Sciatic nerve (tissue), 2 donors: ENCODE measurements around the gene U2AF2. TPM values are rescaled to one million over a fixed set of nuclear protein-coding genes. Genes with fewer than 3 reads are reported as not detected.

ENCODE experiments used
- ATAC-seq: fragments of 200-7000 bp; cut with Tn5 transposase; one replicate; pipeline ENCODE4 v1.9.1; 2020; ENCODE audit warnings: mild to moderate bottlenecking, moderate library complexity
- DNase-seq: peaks from one replicate; pipeline ENCODE4 v3.0.0-alpha.2; 2020; ENCODE audit warnings: low spot score
- intact Hi-C: fragments of 100-400 bp; cut with DNase I; formaldehyde crosslinking; loops from one replicate; pipeline ENCODE4 v1.14.2; 2022
- total RNA-seq: library from RNA; stranded (reverse); fragmentation: NEBNext Ultra II Directional; extraction: Animal tissue kit (Norgen Biotek cat#: 25700); gene quantifications from one replicate; pipeline ENCODE4 v1.2.1, GENCODE V29; 2021
- donor health status: DM: no; HTN: no; CAD: no.
- donor health status: DM: no; HTN: no; CAD: no.

U2AF2 gene
- total RNA-seq, 1 donor from 2014 or later = 127 TPM

GRCh38 chr19:55640577-55641425 lies 14.0 kb upstream of the U2AF2 start, which contains the start of gene ZNF580:
Gene ZNF580, plus strand, starts transcription at chr19:55641002. Its CDS starts 1,507 bp downstream, at chr19:55642509.
- intact Hi-C loops = no loop called here
- ATAC-seq (peak; percentile 67), DNase-seq (peak; percentile 83)

- intact Hi-C loops = no loop called here
- DNase-seq (no peak), ATAC-seq (peak; percentile 4)
These were observed 13.2 kb upstream of the U2AF2 start for GRCh38 chr19:55641426-55642152.

- no peak for ATAC-seq
- intact Hi-C loops = no loop called here
- DNase-seq = no peak
These were observed 12.5 kb upstream of the U2AF2 start for GRCh38 chr19:55642153-55643002.

- DNase-seq = peak; percentile 81
- intact Hi-C loops = no loop called here
- ATAC-seq = peak; percentile 56
These were observed 11.6 kb upstream of the U2AF2 start, which contains the start of gene ZNF581 for GRCh38 chr19:55643003-55643886. Gene ZNF581, plus strand, starts transcription at chr19:55643649. Its CDS starts 923 bp downstream, at chr19:55644572.

- ATAC-seq = no peak
- intact Hi-C loops = no loop called here
- no peak for DNase-seq
These were observed 11.0 kb upstream of the U2AF2 start for GRCh38 chr19:55643887-55644176.

GRCh38 chr19:55644191-55644833 lies 10.5 kb upstream of the U2AF2 start:
- no peak for DNase-seq
- intact Hi-C loops = no loop called here
- no peak for ATAC-seq

- intact Hi-C loops = no loop called here
- DNase-seq (no peak), ATAC-seq (no peak)
These were observed 9.9 kb upstream of the U2AF2 start for GRCh38 chr19:55644842-55645511.

GRCh38 chr19:55645512-55645881 lies 9.3 kb upstream of the U2AF2 start:
- intact Hi-C loops = no loop called here
- ATAC-seq (no peak), DNase-seq (no peak)

- intact Hi-C loops = no loop called here
- DNase-seq (no peak), ATAC-seq (no peak)
These were observed 7.7 kb upstream of the U2AF2 start for GRCh38 chr19:55646889-55647731.

GRCh38 chr19:55647732-55648584 lies 6.9 kb upstream of the U2AF2 start, which contains the start of gene CCDC106:
Gene CCDC106, plus strand, starts transcription at chr19:55648212. Its CDS starts 835 bp downstream, at chr19:55649047.
- DNase-seq = peak; percentile 84
- intact Hi-C loops = no loop called here
- ATAC-seq = peak; percentile 63

GRCh38 chr19:55648585-55649267 lies 6.1 kb upstream of the U2AF2 start:
- ATAC-seq (no peak), DNase-seq (no peak)
- intact Hi-C loops = no loop called here

GRCh38 chr19:55649268-55650125 lies 5.3 kb upstream of the U2AF2 start:
- no peak for ATAC-seq
- DNase-seq = no peak
- intact Hi-C loops = no loop called here

- no peak for ATAC-seq
- intact Hi-C loops = no loop called here
- no peak for DNase-seq
These were observed 4.7 kb upstream of the U2AF2 start for GRCh38 chr19:55650126-55650557.

- no peak for DNase-seq
- ATAC-seq = no peak
- intact Hi-C loops = no loop called here
These were observed 4.1 kb upstream of the U2AF2 start for GRCh38 chr19:55650602-55651230.
